ENCODE results near the gene SRGAP3. TPM values are rescaled to one million over a fixed set of nuclear protein-coding genes. Genes with fewer than 3 reads are reported as not detected.

Gene SRGAP3
- total RNA-seq, 2 experiments from 2014 or later, result 2.8 to 3.2 TPM

DNA sequence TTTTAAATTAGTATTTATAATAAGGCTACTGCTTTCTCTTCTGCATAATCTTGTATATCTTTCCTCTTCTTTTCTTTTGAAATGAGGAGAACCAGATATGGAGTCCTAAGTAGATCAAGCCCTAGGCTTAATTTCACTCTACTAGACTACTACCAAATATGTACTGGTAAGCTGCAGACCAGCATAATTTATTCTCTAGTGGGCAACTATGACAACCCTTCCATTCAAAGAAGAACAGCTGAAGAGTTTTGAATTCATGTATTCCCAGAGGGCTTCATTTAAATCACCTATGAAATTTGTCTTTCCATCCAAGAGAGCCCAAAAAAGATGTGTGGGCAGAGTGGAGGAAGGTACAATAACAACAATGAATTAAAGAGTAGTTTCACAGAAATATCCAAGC, 296.1 kb downstream of the SRGAP3 start:
- H3K9me3 Mint-ChIP-seq, result no peaks in the 10 kb centered on the region
- peaks cover 16% of the 10 kb centered on the region for H3K4me1 Mint-ChIP-seq (ENCODE audit: low read depth)
- no peak for DNase-seq
- no peaks in the 10 kb centered on the region for H3K27me3 ChIP-seq (ENCODE audit: control insufficient read depth in 1 of 2, insufficient read depth in 2 of 2, low read length in 2 of 2)
- ChIA-PET POLR2A (no interaction called here), CTCF (no interaction called here)
- H3K27ac Mint-ChIP-seq, result no peak overlapping the region
- TF ChIP-seq, protein P1, sequence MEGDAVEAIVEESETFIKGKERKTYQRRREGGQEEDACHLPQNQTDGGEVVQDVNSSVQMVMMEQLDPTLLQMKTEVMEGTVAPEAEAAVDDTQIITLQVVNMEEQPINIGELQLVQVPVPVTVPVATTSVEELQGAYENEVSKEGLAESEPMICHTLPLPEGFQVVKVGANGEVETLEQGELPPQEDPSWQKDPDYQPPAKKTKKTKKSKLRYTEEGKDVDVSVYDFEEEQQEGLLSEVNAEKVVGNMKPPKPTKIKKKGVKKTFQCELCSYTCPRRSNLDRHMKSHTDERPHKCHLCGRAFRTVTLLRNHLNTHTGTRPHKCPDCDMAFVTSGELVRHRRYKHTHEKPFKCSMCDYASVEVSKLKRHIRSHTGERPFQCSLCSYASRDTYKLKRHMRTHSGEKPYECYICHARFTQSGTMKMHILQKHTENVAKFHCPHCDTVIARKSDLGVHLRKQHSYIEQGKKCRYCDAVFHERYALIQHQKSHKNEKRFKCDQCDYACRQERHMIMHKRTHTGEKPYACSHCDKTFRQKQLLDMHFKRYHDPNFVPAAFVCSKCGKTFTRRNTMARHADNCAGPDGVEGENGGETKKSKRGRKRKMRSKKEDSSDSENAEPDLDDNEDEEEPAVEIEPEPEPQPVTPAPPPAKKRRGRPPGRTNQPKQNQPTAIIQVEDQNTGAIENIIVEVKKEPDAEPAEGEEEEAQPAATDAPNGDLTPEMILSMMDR (IDR thresholded peaks at IDR 0.05), result no peak
- no peaks in the 10 kb centered on the region for H3K9me3 ChIP-seq (ENCODE audit: control insufficient read depth in 1 of 2, insufficient read depth in 1 of 2, low read length in 2 of 2)
- peaks cover 39% of the 10 kb centered on the region for H3K36me3 Mint-ChIP-seq (ENCODE audit: low read depth)
- no peak overlapping the region for H3K4me3 Mint-ChIP-seq
- intact Hi-C loops (cut with DNase I, micrococcal nuclease), result no loop called here
- H3K36me3 ChIP-seq (ENCODE audit: insufficient read depth, low read length), result peaks cover 4% of the 10 kb centered on the region
- H3K27ac ChIP-seq (ENCODE audit: low read depth in 1 of 2, low read length in 2 of 2), result no peak overlapping the region
- no peak overlapping the region for H3K4me3 ChIP-seq (ENCODE audit: low read length)
- no peaks in the 10 kb centered on the region for H3K27me3 Mint-ChIP-seq
- ATAC-seq (ENCODE audit: poor library complexity), result no peak
- no peaks in the 10 kb centered on the region for H3K4me1 ChIP-seq (ENCODE audit: insufficient read depth, low read length)

DNA sequence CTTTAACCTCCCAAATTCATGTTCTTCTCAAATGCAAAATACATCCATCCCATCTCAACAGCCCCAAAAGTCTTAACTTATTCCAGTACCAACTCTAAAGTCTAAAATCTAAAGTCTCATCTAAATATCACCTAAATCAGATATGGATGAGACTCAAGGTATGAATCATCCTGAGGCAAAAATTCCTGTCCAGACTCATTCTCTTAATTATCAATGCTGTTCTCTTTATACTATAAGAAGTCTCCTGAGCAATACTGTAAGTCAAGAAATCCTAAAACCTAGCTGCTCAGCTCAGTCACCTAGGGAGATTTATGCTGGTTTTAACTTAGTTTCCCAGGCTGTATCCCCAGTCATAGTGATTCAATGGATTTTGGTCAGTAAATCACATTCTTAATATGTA, 297.3 kb downstream of the SRGAP3 start:
- Mint-ChIP-seq H3K4me1 (ENCODE audit: low read depth) (peaks cover 16% of the 10 kb centered on the region), H3K36me3 (ENCODE audit: low read depth) (peaks cover 39% of the 10 kb centered on the region), H3K27ac (no peak overlapping the region), H3K9me3 (no peaks in the 10 kb centered on the region), H3K27me3 (no peaks in the 10 kb centered on the region), H3K4me3 (no peak overlapping the region)
- CTCF ChIA-PET, result no interaction called here
- no peaks in the 10 kb centered on the region for H3K27me3 ChIP-seq (ENCODE audit: control insufficient read depth in 1 of 2, insufficient read depth in 2 of 2, low read length in 2 of 2)
- POLR2A ChIA-PET, result no interaction called here
- intact Hi-C loops (cut with DNase I, micrococcal nuclease), result no loop called here
- no peak for ATAC-seq (ENCODE audit: poor library complexity)
- H3K36me3 ChIP-seq (ENCODE audit: insufficient read depth, low read length), result peaks cover 5% of the 10 kb centered on the region
- H3K27ac ChIP-seq (ENCODE audit: low read depth in 1 of 2, low read length in 2 of 2), result no peak overlapping the region
- H3K4me1 ChIP-seq (ENCODE audit: insufficient read depth, low read length), result no peaks in the 10 kb centered on the region
- no peak overlapping the region for H3K4me3 ChIP-seq (ENCODE audit: low read length)
- TF ChIP-seq, protein P1 (IDR thresholded peaks at IDR 0.05), result no peak
- DNase-seq, result no peak
- no peaks in the 10 kb centered on the region for H3K9me3 ChIP-seq (ENCODE audit: control insufficient read depth in 1 of 2, insufficient read depth in 1 of 2, low read length in 2 of 2)

DNA sequence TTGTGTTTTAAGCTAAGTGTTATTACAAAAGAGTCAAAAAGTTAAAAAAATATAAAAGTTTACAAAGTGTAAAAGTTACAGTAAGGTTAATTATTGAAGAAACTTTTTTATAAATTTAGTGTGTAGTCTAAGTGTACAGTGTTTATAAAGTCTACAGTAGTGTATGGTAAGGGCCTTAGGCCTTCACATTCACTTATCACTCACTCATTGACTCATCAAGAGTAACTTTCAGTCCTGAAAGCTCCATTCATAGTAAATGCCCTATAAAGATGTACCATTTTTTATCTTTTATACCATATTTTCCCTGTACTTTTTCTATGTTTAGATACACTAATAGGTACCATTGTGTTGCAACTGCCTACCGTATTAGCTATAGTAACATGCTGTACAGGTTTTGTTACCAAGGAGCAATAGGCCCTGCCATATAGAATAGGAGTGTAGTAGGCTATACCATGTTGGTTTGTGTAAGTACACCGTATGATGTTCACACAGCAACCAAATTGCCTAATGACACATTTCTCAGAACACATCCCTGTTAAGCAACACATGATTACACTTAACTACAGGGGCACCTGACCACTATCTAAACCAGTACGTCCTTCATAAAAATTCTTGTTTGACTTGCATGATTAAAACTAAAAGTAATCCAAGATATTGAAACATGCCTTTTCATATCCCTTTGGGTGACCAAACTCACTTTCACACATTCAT, 303.4 kb downstream of the SRGAP3 start:
- intact Hi-C loops (cut with DNase I, micrococcal nuclease), result no loop called here
- Histone ChIP-seq H3K9me3 (ENCODE audit: control insufficient read depth in 1 of 2, insufficient read depth in 1 of 2, low read length in 2 of 2) (peaks cover 0 to 4% of the 10 kb centered on the region in 2 experiments), H3K27me3 (ENCODE audit: control insufficient read depth in 1 of 2, insufficient read depth in 2 of 2, low read length in 2 of 2) (no peaks in the 10 kb centered on the region), H3K4me3 (ENCODE audit: low read length) (no peak overlapping the region), H3K36me3 (ENCODE audit: insufficient read depth, low read length) (peaks cover 37% of the 10 kb centered on the region), H3K27ac (ENCODE audit: low read depth in 1 of 2, low read length in 2 of 2) (no peak overlapping the region), H3K4me1 (ENCODE audit: insufficient read depth, low read length) (no peaks in the 10 kb centered on the region)
- Mint-ChIP-seq H3K4me3 (no peak overlapping the region), H3K4me1 (ENCODE audit: low read depth) (no peaks in the 10 kb centered on the region), H3K27ac (no peak overlapping the region), H3K9me3 (peaks cover 5% of the 10 kb centered on the region), H3K27me3 (no peaks in the 10 kb centered on the region), H3K36me3 (ENCODE audit: low read depth) (peaks cover 66% of the 10 kb centered on the region)
- DNase-seq (no peak), ATAC-seq (ENCODE audit: poor library complexity) (no peak)
- POLR2A ChIA-PET, result interaction anchor here (1.5 kb wide), 1 partner anchor 9 kb away, joined by 3 read pairs; no protein-coding TSS in a partner anchor
- CTCF ChIA-PET, result no interaction called here
- TF ChIP-seq, protein P1 (IDR thresholded peaks at IDR 0.05), result no peak
